Ectodermal cell (in vitro differentiated cells): ENCODE data around the gene CLN6.

Experiments
- H3K27ac ChIP-seq: 2 replicates; pipeline ENCODE4 v1.7.0; 2013; ENCODE audit warnings: mild to moderate bottlenecking, low read depth, low read length; ENCODE audit not compliant: insufficient read depth, poor library complexity, severe bottlenecking
- H3K27me3 ChIP-seq: 2 replicates; pipeline ENCODE4 v1.7.0; 2013; ENCODE audit warnings: mild to moderate bottlenecking, low read length; ENCODE audit not compliant: insufficient read depth, control insufficient read depth, poor library complexity, severe bottlenecking
- H3K36me3 ChIP-seq: one replicate; pipeline ENCODE4 v1.7.0; 2013; ENCODE audit warnings: low read length; ENCODE audit not compliant: control insufficient read depth, insufficient read depth
- H3K4me1 ChIP-seq: one replicate; pipeline ENCODE4 v1.7.0; 2013; ENCODE audit warnings: low read length; ENCODE audit not compliant: control insufficient read depth, insufficient read depth
- H3K4me3 ChIP-seq: 2 replicates; pipeline ENCODE4 v1.7.0; 2013; ENCODE audit warnings: low read depth, low read length, control low read depth; ENCODE audit not compliant: insufficient read depth
- H3K9me3 ChIP-seq: 2 replicates; pipeline ENCODE4 v1.7.0; 2013; ENCODE audit warnings: mild to moderate bottlenecking, low read length, moderate library complexity; ENCODE audit not compliant: control insufficient read depth
- WGBS, 2 experiments: methylation state at CpG; one replicate each; pipeline ENCODE4 v1.1.7; 2013; ENCODE audit warnings: missing lambda C conversion rate in 2 of 2; 5-methylcytosine and 5-hydroxymethylcytosine counted together

CLN6 gene

DNA sequence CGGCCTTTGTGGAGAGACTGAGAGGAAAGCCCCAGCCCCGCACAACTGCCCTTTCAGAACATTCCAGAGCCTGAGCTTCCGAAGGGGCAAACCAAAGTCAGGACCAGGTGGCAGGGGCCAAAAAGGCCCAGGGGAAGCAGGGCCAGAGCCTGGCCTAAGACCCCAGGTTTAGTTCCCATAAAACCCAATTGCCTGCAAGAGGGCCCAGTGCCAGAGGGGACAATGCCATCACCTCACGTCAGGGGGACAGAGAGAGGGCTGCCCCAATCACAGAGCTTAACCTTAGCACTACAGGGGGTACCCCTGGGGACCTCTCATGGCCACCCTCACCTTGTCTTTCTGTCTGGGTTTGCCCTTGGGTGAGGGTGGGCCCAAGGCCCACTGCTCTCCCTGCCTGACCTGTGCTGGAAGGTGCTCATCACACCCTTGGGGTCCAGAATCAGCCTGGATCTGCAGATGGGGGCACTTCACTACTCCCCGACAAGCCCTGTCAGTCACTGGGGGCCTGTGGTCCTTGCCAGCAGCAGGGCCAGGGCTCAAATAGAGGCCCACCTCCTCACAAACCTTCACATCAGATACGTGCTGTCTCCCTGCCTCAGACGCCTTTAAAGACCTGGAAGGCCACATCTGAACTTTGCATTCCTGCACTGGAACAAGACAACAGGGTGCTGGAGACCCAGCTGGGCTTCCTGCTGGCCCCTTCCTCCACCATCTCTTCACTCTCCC lies 28.2 kb downstream of the CLN6 start:
- Histone ChIP-seq H3K27ac (no peak overlapping the region), H3K9me3 (no peaks in the 10 kb centered on the region), H3K27me3 (no peaks in the 10 kb centered on the region), H3K36me3 (no peaks in the 10 kb centered on the region), H3K4me3 (no peak overlapping the region), H3K4me1 (peaks cover 38% of the 10 kb centered on the region)
- WGBS, 2 experiments = 62 to 63% methylated on average over 7 of the region's 7 CpGs

DNA sequence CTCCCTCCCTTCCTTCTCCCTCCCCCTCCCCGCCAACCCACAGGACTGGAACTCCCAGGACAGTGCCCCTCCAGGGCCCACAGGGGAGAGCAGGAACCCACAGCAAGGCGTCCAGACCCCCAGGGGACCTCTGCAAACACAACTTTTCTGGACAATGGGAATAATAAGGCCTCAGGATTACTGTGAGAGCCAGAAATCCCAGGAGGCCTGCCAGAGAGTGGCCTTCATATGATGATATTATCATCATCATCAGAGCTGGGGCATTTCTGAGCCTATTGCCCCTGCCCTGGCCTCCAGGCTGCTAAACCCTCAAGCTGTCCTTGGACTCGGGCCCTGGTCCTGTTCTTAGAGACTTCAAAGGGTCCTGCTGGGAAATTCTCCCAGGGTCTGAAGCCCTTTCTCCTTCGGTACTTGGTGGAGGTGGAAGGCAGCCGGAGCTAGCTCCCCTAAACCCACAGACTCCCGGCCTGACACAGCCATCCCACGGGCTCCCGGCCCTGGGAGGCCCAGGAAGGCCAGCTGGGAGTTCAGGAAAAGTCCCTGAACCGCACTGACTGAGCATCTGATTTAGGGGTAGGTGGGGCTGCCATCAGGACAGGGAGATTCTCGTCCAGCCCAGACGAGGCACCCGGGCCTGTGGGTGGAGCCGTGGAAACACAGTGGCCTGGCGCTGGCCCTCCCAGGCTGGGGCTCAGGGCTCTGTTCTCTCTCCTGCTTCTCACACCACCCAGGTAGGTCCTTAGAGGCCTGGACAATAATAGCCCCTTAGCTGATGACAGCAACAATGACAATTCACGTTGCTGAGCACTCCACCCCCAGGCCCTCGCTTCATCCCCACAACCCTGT lies 29.3 kb downstream of the CLN6 start:
- WGBS, 2 experiments = 64 to 69% methylated on average over 16 of the region's 16 CpGs
- H3K9me3 ChIP-seq = no peaks in the 10 kb centered on the region
- H3K4me3 ChIP-seq = no peak overlapping the region
- no peak overlapping the region for H3K27ac ChIP-seq
- peaks cover 27% of the 10 kb centered on the region for H3K4me1 ChIP-seq
- no peaks in the 10 kb centered on the region for H3K36me3 ChIP-seq
- H3K27me3 ChIP-seq = no peaks in the 10 kb centered on the region

DNA sequence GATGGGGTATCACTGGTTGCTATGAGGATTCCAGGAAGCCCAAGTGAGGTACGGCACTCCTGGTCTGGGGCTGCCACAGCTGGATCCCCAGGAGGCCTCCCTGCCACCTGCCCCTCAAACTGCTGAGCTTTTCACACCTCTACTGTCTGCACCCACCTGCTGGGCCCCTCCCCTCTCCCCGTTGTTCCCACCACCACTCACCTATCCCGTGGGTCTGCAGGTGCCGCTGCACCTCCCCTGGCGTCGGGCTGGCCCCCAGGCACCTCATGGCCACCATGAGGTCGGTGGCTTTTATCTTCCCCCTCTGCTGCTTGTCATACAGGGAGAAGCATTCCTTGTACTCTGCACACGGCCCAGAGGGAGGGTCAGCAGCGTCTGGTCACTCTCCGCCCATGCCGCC lies 30.2 kb downstream of the CLN6 start:
- Histone ChIP-seq H3K4me3 (no peak overlapping the region), H3K4me1 (peaks cover 22% of the 10 kb centered on the region), H3K27me3 (no peaks in the 10 kb centered on the region), H3K27ac (no peak overlapping the region), H3K9me3 (no peaks in the 10 kb centered on the region), H3K36me3 (no peaks in the 10 kb centered on the region)
- WGBS, 2 experiments = 65 to 67% methylated on average over 11 of the region's 11 CpGs

DNA sequence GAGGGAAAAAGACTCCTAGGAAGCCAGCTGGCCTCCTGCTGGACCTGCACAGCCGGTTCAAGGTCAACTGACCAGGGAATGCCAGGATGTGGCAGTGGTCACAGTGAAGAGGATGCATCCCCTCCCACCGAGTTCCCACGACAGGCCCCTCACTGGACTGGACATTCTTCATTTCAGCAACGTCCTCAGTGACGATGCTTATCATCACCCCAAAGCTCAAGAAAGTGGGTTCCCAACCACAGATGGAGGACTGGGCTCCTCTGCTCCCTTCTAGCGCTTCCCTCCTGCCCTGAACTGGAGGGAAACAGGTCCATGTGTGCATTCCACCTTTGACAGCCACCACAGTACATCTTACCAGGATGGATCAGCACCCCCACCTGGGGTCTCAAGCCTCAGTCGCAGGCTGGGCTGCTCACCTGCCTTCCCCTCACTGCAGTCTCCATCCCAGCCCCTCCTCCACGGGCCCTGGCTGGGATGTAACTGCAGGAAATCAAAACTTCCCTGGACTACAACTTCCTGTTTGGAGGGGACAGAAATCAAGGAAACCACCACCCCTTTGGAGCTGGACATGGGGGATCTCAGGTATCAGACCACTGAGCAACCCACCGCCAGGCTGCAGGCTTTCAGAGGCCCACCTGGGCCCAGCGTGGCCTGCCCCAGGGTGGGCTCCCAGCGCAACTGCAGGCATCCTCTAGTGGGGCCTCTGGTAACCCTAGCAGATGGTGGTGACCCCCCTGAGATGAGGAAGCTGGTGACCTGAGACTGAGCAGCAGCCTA lies 31.7 kb downstream of the CLN6 start:
- 94 to 95% methylated on average over 11 of the region's 11 CpGs for WGBS, 2 experiments
- no peaks in the 10 kb centered on the region for H3K9me3 ChIP-seq
- H3K27ac ChIP-seq = no peak overlapping the region
- peaks cover 22% of the 10 kb centered on the region for H3K4me1 ChIP-seq
- no peaks in the 10 kb centered on the region for H3K27me3 ChIP-seq
- peaks cover 3% of the 10 kb centered on the region for H3K36me3 ChIP-seq
- H3K4me3 ChIP-seq = no peak overlapping the region

GRCh38 chr15:68197170-68197492 lies 32.4 kb downstream of the CLN6 start:
- peaks cover 22% of the 10 kb centered on the region for H3K4me1 ChIP-seq
- peaks cover 3% of the 10 kb centered on the region for H3K36me3 ChIP-seq
- H3K27ac ChIP-seq = no peak overlapping the region
- no peaks in the 10 kb centered on the region for H3K9me3 ChIP-seq
- WGBS, 2 experiments = 95 to 96% methylated on average over 8 of the region's 8 CpGs
- H3K27me3 ChIP-seq = no peaks in the 10 kb centered on the region
- H3K4me3 ChIP-seq = no peak overlapping the region

DNA sequence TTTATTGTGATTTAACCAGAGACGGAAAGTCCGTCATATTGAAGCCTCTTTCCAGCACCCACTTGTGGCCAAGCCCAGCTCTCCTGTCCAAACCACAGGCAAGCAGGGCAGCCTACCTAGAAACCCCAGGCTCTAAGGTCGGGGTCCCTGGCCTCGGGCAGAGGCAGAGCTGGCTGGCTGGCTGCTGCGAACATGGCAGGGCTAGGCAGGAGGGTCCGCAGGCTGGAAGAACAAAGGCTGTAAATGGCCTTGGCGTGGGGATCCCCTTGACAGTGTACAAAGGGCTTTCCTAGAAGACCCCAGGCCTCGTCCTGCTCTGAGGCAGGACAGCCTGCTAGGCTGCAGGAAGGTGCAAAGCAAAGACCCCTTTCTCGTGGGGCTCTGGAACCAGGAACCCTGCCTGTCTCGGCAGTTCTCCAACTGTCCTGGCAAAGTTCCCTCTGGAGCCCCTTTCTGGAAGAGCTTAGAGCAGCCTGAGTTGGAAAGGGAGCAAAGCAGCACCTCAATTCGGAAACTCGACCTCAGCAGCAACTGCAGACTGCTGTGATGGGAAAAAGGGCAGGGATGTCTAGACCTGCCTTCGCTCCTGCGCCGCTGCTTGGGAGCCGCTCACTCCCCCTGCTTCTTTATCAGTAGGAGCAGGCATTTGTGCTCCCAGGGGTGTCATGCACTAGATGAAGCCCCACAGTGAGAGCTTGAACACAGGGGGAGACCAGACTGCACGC lies 32.9 kb downstream of the CLN6 start:
- H3K4me3 ChIP-seq = no peak overlapping the region
- no peaks in the 10 kb centered on the region for H3K27me3 ChIP-seq
- no peak overlapping the region for H3K27ac ChIP-seq
- H3K36me3 ChIP-seq = peaks cover 3% of the 10 kb centered on the region
- H3K4me1 ChIP-seq = peaks cover 19% of the 10 kb centered on the region
- 93 to 95% methylated on average over 17 of the region's 17 CpGs for WGBS, 2 experiments
- H3K9me3 ChIP-seq = no peaks in the 10 kb centered on the region

GRCh38 chr15:68195336-68196112 lies 34.0 kb downstream of the CLN6 start:
- WGBS, 2 experiments = 93 to 95% methylated on average over 8 of the region's 8 CpGs
- Histone ChIP-seq H3K9me3 (no peaks in the 10 kb centered on the region), H3K27ac (no peak overlapping the region), H3K4me3 (no peak overlapping the region), H3K27me3 (no peaks in the 10 kb centered on the region), H3K4me1 (peaks cover 8% of the 10 kb centered on the region), H3K36me3 (peaks cover 3% of the 10 kb centered on the region)

DNA sequence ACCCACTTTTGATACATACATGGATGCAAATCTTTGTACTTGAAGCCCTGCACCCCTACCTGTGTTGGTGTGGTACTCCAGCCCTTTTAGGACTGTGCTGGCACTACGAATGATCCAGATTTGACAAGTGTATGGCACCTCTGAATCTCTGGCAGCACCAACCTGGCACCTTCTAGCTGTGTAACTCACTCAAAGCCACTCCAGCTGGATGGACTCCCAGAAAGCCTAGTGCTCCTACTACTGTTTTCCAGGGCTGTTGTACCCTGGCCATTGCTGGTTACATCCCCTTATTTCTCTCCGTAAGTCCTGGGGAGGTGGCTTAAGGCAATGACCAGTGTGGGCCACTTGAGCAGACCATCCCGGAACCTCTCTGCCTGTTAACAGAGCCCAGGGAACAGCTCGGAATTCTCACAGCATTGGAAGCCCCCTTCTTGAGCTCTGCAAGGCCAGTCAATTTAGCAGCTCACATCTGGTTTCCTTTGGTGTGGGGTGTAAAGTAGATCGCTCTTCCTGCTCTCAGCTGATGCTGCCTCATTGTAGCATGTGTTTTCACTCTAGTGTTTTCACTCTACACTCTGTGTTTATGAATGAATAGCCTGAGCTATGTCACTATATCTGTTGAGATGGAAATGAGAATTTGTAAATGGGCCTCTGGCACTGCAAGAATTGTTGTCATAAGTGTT lies 36.6 kb downstream of the CLN6 start:
- WGBS, 2 experiments = 93 to 98% methylated on average over 5 of the region's 5 CpGs
- H3K36me3 ChIP-seq = peaks cover 5% of the 10 kb centered on the region
- H3K9me3 ChIP-seq = no peaks in the 10 kb centered on the region
- no peaks in the 10 kb centered on the region for H3K27me3 ChIP-seq
- H3K4me3 ChIP-seq = no peak overlapping the region
- no peak overlapping the region for H3K27ac ChIP-seq
- no peaks in the 10 kb centered on the region for H3K4me1 ChIP-seq

- H3K4me1 ChIP-seq = no peaks in the 10 kb centered on the region
- 92 to 94% methylated on average over 4 of the region's 4 CpGs for whole genome bisulfite sequencing, 2 experiments
- H3K27me3 ChIP-seq = no peaks in the 10 kb centered on the region
- H3K4me3 ChIP-seq = no peak overlapping the region
- no peak overlapping the region for H3K27ac ChIP-seq
- H3K36me3 ChIP-seq = peaks cover 12% of the 10 kb centered on the region
- no peaks in the 10 kb centered on the region for H3K9me3 ChIP-seq
Measured at GRCh38 chr15:68192117-68192516, 37.4 kb downstream of the CLN6 start.
